DND-41 (cell line): ENCODE results near the gene MRPL4.

Experiments
- ATAC-seq: fragments of 200-7000 bp; cut with Tn5 transposase; 3 replicates; pipeline ENCODE4 v1.9.1; 2021; ENCODE audit warnings: low read depth; ENCODE audit not compliant: insufficient read depth
- DNase-seq: peaks from one replicate; pipeline ENCODE4 v3.0.0-alpha.2; 2020
- H2AFZ ChIP-seq: 2 replicates; pipeline ENCODE4 v1.6.0; 2012; ENCODE audit warnings: low read depth, low read length
- H3K27ac ChIP-seq: 2 replicates; pipeline ENCODE4 v1.5.1; 2012; ENCODE audit warnings: low read length, inconsistent platforms
- H3K27me3 ChIP-seq: fragments of 200-600 bp; sonication (generic); 2 replicates; pipeline ENCODE4 v1.6.0; 2012; ENCODE audit warnings: low read length, mild to moderate bottlenecking, inconsistent platforms; ENCODE audit not compliant: insufficient read depth, poor library complexity
- H3K36me3 ChIP-seq: 2 replicates; pipeline ENCODE4 v1.5.1; 2012; ENCODE audit warnings: low read length, inconsistent platforms; ENCODE audit not compliant: insufficient read depth
- H3K4me1 ChIP-seq: 2 replicates; pipeline ENCODE4 v1.5.1; 2012; ENCODE audit warnings: mild to moderate bottlenecking, low read length; ENCODE audit not compliant: insufficient read depth
- H3K4me2 ChIP-seq: 2 replicates; pipeline ENCODE4 v1.6.0; 2012; ENCODE audit warnings: mild to moderate bottlenecking, moderate library complexity, low read length, inconsistent platforms; ENCODE audit not compliant: insufficient read depth
- H3K4me3 ChIP-seq, 2 experiments: fragments of 200-600 bp in 1 of 2; shearing (Covaris generic) in 1 of 2; 2 replicates each; pipeline ENCODE4 v1.5.1; 2012 to 2016; ENCODE audit warnings: inconsistent platforms in 2 of 2, low read length in 2 of 2, mild to moderate bottlenecking in 2 of 2, low read depth in 1 of 2, moderate library complexity in 1 of 2
- H3K79me2 ChIP-seq: 2 replicates; pipeline ENCODE4 v1.6.0; 2012; ENCODE audit warnings: low read length, inconsistent platforms; ENCODE audit not compliant: insufficient read depth
- H3K9ac ChIP-seq: 2 replicates; pipeline ENCODE4 v1.6.0; 2012; ENCODE audit warnings: low read depth, mild to moderate bottlenecking, inconsistent platforms, low read length, moderate library complexity
- H3K9me3 ChIP-seq: 2 replicates; pipeline ENCODE4 v1.5.1; 2012; ENCODE audit warnings: low read length, moderate library complexity, mild to moderate bottlenecking, inconsistent platforms; ENCODE audit not compliant: insufficient read depth, severe bottlenecking
- H4K20me1 ChIP-seq: 2 replicates; pipeline ENCODE4 v1.6.0; 2012; ENCODE audit warnings: low read length; ENCODE audit not compliant: insufficient read depth
- CTCF ChIP-seq: IDR thresholded peaks from 2 replicates; pipeline ENCODE4 v1.5.1; 2012; ENCODE audit warnings: borderline replicate concordance, low read length, moderate library complexity, mild to moderate bottlenecking; ENCODE audit not compliant: poor library complexity, severe bottlenecking; ENCODE audit errors: extremely low read depth
- EZH2 ChIP-seq: IDR thresholded peaks from 3 replicates; pipeline ENCODE4 v1.6.1; 2012; ENCODE audit warnings: borderline replicate concordance, low read depth, mild to moderate bottlenecking, moderate library complexity, low read length, inconsistent platforms; ENCODE audit not compliant: severe bottlenecking

MRPL4 gene

GRCh38 chr19:10294368-10294697 lies 42.3 kb downstream of the MRPL4 start:
- H3K9me3 ChIP-seq = no peaks in the 10 kb centered on the region
- TF ChIP-seq CTCF (no peak), EZH2 (no peak)
- no peaks in the 10 kb centered on the region for H3K79me2 ChIP-seq
- no peaks in the 10 kb centered on the region for H3K27me3 ChIP-seq
- no peak overlapping the region for H3K4me2 ChIP-seq
- no peaks in the 10 kb centered on the region for H4K20me1 ChIP-seq
- H2AFZ ChIP-seq = no peak overlapping the region
- H3K4me3 ChIP-seq = no peak overlapping the region
- H3K36me3 ChIP-seq = no peaks in the 10 kb centered on the region
- ATAC-seq (no peak), DNase-seq (no peak)
- H3K27ac ChIP-seq = no peak overlapping the region
- H3K4me1 ChIP-seq = no peaks in the 10 kb centered on the region
- H3K9ac ChIP-seq = no peak overlapping the region

DNA sequence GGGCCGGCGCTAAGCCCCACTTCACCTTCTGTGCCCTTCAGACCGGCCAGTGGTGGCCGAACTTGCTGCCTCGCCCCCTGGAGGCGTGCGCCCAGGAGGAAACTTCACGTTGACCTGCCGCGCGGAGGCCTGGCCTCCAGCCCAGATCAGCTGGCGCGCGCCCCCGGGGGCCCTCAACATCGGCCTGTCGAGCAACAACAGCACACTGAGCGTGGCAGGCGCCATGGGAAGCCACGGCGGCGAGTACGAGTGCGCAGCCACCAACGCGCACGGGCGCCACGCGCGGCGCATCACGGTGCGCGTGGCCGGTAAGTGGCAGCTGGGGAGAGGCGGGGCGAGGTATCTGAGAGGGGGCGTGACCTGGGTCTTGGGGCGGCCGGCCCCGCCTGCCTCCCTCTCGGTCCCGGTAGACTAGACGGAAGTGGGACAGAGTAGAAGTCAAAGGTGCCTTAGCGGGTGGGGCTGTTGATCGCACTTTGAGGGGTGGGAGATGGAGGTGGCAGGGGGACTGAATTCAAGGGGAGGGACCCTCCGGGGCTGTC lies 43.4 kb downstream of the MRPL4 start:
- Histone ChIP-seq H3K4me2 (no peak overlapping the region), H3K27me3 (no peaks in the 10 kb centered on the region), H3K79me2 (no peaks in the 10 kb centered on the region), H3K4me3 (no peak overlapping the region), H3K9ac (no peak overlapping the region), H2AFZ (no peak overlapping the region), H4K20me1 (no peaks in the 10 kb centered on the region), H3K4me1 (no peaks in the 10 kb centered on the region), H3K9me3 (no peaks in the 10 kb centered on the region), H3K27ac (no peak overlapping the region), H3K36me3 (no peaks in the 10 kb centered on the region)
- no peak for ATAC-seq
- DNase-seq = no peak
- TF ChIP-seq EZH2 (no peak), CTCF (no peak)

GRCh38 chr19:10295847-10296591 lies 44.0 kb downstream of the MRPL4 start:
- DNase-seq = no peak
- no peak overlapping the region for H3K4me2 ChIP-seq
- H4K20me1 ChIP-seq = no peaks in the 10 kb centered on the region
- TF ChIP-seq EZH2 = no peak
- no peak for TF ChIP-seq CTCF
- H3K27ac ChIP-seq = no peak overlapping the region
- no peaks in the 10 kb centered on the region for H3K4me1 ChIP-seq
- H3K9me3 ChIP-seq = no peaks in the 10 kb centered on the region
- H3K4me3 ChIP-seq = no peak overlapping the region
- no peak for ATAC-seq
- H3K36me3 ChIP-seq = no peaks in the 10 kb centered on the region
- no peak overlapping the region for H3K9ac ChIP-seq
- H3K27me3 ChIP-seq = no peaks in the 10 kb centered on the region
- no peaks in the 10 kb centered on the region for H3K79me2 ChIP-seq
- no peak overlapping the region for H2AFZ ChIP-seq
